Ascending aorta (tissue), 2 donors: Measurements from ENCODE around the gene CPNE7. TPM values are rescaled to one million over a fixed set of nuclear protein-coding genes. Genes with fewer than 3 reads are reported as not detected.
A peak's percentile ranks its signal among the peaks of the same experiment; 100 is the strongest.
"Not testable (repeated sequence)": the region's sequence is repeated elsewhere in the genome, so short reads cannot be mapped to it uniquely, and the experiment has no call there.

Experiments used
- DNase-seq, 2 donors: peaks; one replicate each; pipeline ENCODE4 v3.0.0-alpha.2; 2019; ENCODE audit warnings: low spot score in 2 of 2
- H3K27ac ChIP-seq, 2 donors: fragments of 200-600 bp; sonication (generic); one replicate each; pipeline ENCODE4 v1.5.1; 2016 to 2017; ENCODE audit warnings: mild to moderate bottlenecking in 1 of 2
- H3K27me3 ChIP-seq: fragments of 200-600 bp; sonication (generic); one replicate; pipeline ENCODE4 v1.5.1; 2017
- H3K36me3 ChIP-seq, 2 donors: fragments of 200-600 bp; sonication (generic); one replicate each; pipeline ENCODE4 v1.5.1; 2016
- H3K4me1 ChIP-seq, 2 donors: fragments of 200-600 bp; sonication (generic); one replicate each; pipeline ENCODE4 v1.5.1; 2016 to 2017; ENCODE audit warnings: mild to moderate bottlenecking in 1 of 2
- H3K4me3 ChIP-seq, 2 donors: fragments of 200-600 bp; sonication (generic); one replicate each; pipeline ENCODE4 v1.5.1; 2016 to 2017; ENCODE audit warnings: mild to moderate bottlenecking in 1 of 2
- H3K9me3 ChIP-seq, 2 donors: fragments of 200-600 bp; sonication (generic); one replicate each; pipeline ENCODE4 v1.5.1; 2016
- CTCF ChIP-seq, 3 experiments: fragments of 200-600 bp in 2 of 3; fragments of 450-650 bp in 1 of 3; sonication (generic) in 2 of 3; IDR thresholded peaks; one replicate each; pipeline ENCODE4 v1.5.1; 2016 to 2019; ENCODE audit warnings: antibody characterized with exemption in 3 of 3, mild to moderate bottlenecking in 1 of 3, moderate library complexity in 1 of 3
- intact Hi-C: fragments of 100-400 bp; cut with DNase I; formaldehyde crosslinking; loops from one replicate; pipeline ENCODE4 v1.15.1; 2023
- total RNA-seq: library from RNA; depleted of rRNA; stranded (reverse); fragments of >200 nt; gene quantifications from one replicate; pipeline ENCODE4 v1.1.0, GENCODE V29; 2016

The CPNE7 gene
- total RNA-seq, 1 donor from 2014 or later, result not detected

- Histone ChIP-seq H3K9me3 (no peaks in the 10 kb centered on the region), H3K27me3 (no peaks in the 10 kb centered on the region), H3K4me1 (peaks cover 17 to 20% of the 10 kb centered on the region in 2 donors), H3K27ac (peak overlapping the region in 1 of 2 donors; percentile 13), H3K4me3 (peak overlapping the region; percentile 14 to 48), H3K36me3 (peaks cover 34 to 37% of the 10 kb centered on the region in 2 donors)
- TF ChIP-seq CTCF (IDR thresholded peaks at IDR 0.05), result peak; percentile 22 to 44 (median 42)
- intact Hi-C loops, result no loop called here
- DNase-seq, result no peak
Observed at GRCh38 chr16:89565506-89566372, 9.8 kb upstream of the CPNE7 start.

GRCh38 chr16:89567656-89568594 lies 7.6 kb upstream of the CPNE7 start:
- Histone ChIP-seq H3K9me3 (no peaks in the 10 kb centered on the region), H3K27me3 (no peaks in the 10 kb centered on the region), H3K27ac (no peak overlapping the region), H3K4me1 (peaks cover 7 to 12% of the 10 kb centered on the region in 2 donors), H3K36me3 (peaks cover 18 to 19% of the 10 kb centered on the region in 2 donors), H3K4me3 (no peak overlapping the region)
- TF ChIP-seq CTCF (IDR thresholded peaks at IDR 0.05), result no peak
- intact Hi-C loops, result no loop called here
- no peak for DNase-seq

- H3K27ac ChIP-seq, result no peak overlapping the region
- H3K27me3 ChIP-seq, result no peaks in the 10 kb centered on the region
- no peak overlapping the region for H3K4me3 ChIP-seq
- no peaks in the 10 kb centered on the region for H3K9me3 ChIP-seq
- no peak for TF ChIP-seq CTCF (IDR thresholded peaks at IDR 0.05)
- intact Hi-C loops, result no loop called here
- peaks cover 1 to 2% of the 10 kb centered on the region in 2 donors for H3K36me3 ChIP-seq
- DNase-seq, result no peak
- H3K4me1 ChIP-seq, result peaks cover 11 to 15% of the 10 kb centered on the region in 2 donors
Observed at GRCh38 chr16:89569506-89570341, 5.8 kb upstream of the CPNE7 start.

DNA sequence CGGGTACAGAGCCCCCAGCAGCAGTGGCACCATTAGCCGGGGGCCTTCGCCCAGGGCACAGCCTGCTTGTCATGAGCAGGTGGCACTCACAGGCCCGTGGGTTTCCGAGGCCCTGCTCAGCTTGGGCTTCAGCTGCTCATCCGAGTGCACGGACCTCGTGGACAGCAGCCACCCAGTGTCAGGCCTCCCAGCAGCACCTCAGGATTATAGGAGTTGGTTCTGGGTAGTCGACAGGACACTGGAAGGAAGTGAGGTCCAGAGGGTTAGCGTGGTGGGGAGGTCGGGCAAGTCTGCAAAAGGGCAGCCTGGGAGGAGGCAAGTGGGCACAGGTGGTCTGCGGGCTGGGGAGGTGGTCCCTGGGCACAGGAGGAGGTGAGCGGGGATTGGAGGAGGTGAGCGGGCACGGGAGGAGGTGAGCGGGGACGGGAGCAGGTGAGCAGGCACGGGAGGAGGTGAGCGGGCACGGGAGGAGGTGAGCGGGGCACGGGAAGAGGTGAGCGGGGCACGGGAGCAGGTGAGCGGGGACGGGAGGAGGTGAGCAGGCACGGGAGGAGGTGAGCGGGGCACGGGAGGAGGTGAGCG lies 5.1 kb upstream of the CPNE7 start:
- Histone ChIP-seq H3K4me1 (peaks cover 8 to 18% of the 10 kb centered on the region in 2 donors), H3K36me3 (no peaks in the 10 kb centered on the region), H3K27ac (no peak overlapping the region), H3K9me3 (no peaks in the 10 kb centered on the region), H3K27me3 (no peaks in the 10 kb centered on the region), H3K4me3 (no peak overlapping the region)
- no peak for DNase-seq
- intact Hi-C loops, result no loop called here
- TF ChIP-seq CTCF (IDR thresholded peaks at IDR 0.05), result no peak

- H3K27ac ChIP-seq, intact Hi-C loops, H3K27me3 ChIP-seq, H3K36me3 ChIP-seq, H3K9me3 ChIP-seq, DNase-seq, H3K4me3 ChIP-seq: not testable (repeated sequence)
- peaks cover 7 to 11% of the 10 kb centered on the region in 2 donors for H3K4me1 ChIP-seq
Observed at GRCh38 chr16:89570983-89571598, 4.5 kb upstream of the CPNE7 start.
